OCI-LY7 (cell line): Measurements from ENCODE around the gene COL25A1. TPM values are rescaled to one million over a fixed set of nuclear protein-coding genes. Genes with fewer than 3 reads are reported as not detected.

Experiments used
- BruUV-seq: library from RNA; stranded (reverse); fragments of 400-500 nt; replicated peaks from 2 replicates; lab custom pipeline; 2021; lab: Mats Ljungman, UMichigan
- CTCF ChIA-PET: fragments of 300-600 bp; sonication (Branson Sonifier 250); formaldehyde crosslinking; loops from one replicate; lab custom pipeline; 2022; ENCODE audit warnings: antibody characterized with exemption; ENCODE audit not compliant: unreplicated experiment; lab: Charles Lee
- POLR2A ChIA-PET: fragments of 300-600 bp; sonication (Branson Sonifier 250); formaldehyde crosslinking; loops from one replicate; lab custom pipeline; 2022; ENCODE audit warnings: antibody characterized with exemption; lab: Charles Lee
- DNase-seq: peaks from one replicate; pipeline ENCODE4 v3.0.0-alpha.2; 2015; ENCODE audit warnings: low spot score
- H2AFZ ChIP-seq: fragments of 200-600 bp; sonication (generic), shearing (Covaris generic); 2 replicates; pipeline ENCODE4 v1.6.1; 2014; ENCODE audit warnings: mild to moderate bottlenecking, antibody characterized with exemption, low read length, moderate library complexity
- H3K27ac ChIP-seq: fragments of 200-600 bp; sonication (generic); 2 replicates; pipeline ENCODE4 v1.5.1; 2014; ENCODE audit warnings: mixed run types, low read depth, mild to moderate bottlenecking, moderate library complexity, low read length, inconsistent platforms; ENCODE audit not compliant: poor library complexity, severe bottlenecking
- H3K36me3 ChIP-seq: fragments of 200-600 bp; sonication (generic); 2 replicates; pipeline ENCODE4 v1.6.1; 2014; ENCODE audit warnings: mild to moderate bottlenecking, antibody characterized with exemption, low read length, moderate library complexity, mixed read lengths; ENCODE audit not compliant: insufficient read depth
- H3K4me1 ChIP-seq: fragments of 200-600 bp; sonication (generic); 2 replicates; pipeline ENCODE4 v1.5.1; 2014; ENCODE audit warnings: mild to moderate bottlenecking, low read length; ENCODE audit not compliant: insufficient read depth, poor library complexity, severe bottlenecking
- H3K4me2 ChIP-seq: fragments of 200-600 bp; sonication (generic); 2 replicates; pipeline ENCODE4 v1.6.1; 2014; ENCODE audit warnings: mild to moderate bottlenecking, low read length
- H3K4me3 ChIP-seq: fragments of 200-600 bp; sonication (generic); 2 replicates; pipeline ENCODE4 v1.5.1; 2014; ENCODE audit warnings: mild to moderate bottlenecking, low read depth, low read length; ENCODE audit not compliant: poor library complexity, severe bottlenecking
- H3K79me2 ChIP-seq: fragments of 200-600 bp; sonication (generic); 2 replicates; pipeline ENCODE4 v1.6.1; 2016; ENCODE audit warnings: low read depth, mild to moderate bottlenecking, low read length, moderate library complexity, mixed read lengths; ENCODE audit not compliant: insufficient read depth
- H3K9me2 ChIP-seq: fragments of 200-600 bp; sonication (generic); 2 replicates; pipeline ENCODE4 v1.6.1; 2016; ENCODE audit warnings: mild to moderate bottlenecking, low read length, mixed read lengths; ENCODE audit not compliant: insufficient read depth
- H3K9me3 ChIP-seq: fragments of 200-600 bp; sonication (generic); 2 replicates; pipeline ENCODE4 v1.6.1; 2014; ENCODE audit warnings: mild to moderate bottlenecking, mixed run types, low read length, mixed read lengths
- H4K20me1 ChIP-seq: fragments of 200-600 bp; sonication (generic); 2 replicates; pipeline ENCODE4 v1.6.1; 2014; ENCODE audit warnings: mild to moderate bottlenecking, antibody characterized with exemption, low read length, moderate library complexity, mixed read lengths; ENCODE audit not compliant: insufficient read depth
- CTCF ChIP-seq: fragments of 200-600 bp; sonication (generic); conservative IDR thresholded peaks from 2 replicates; pipeline ENCODE4 v1.5.1; 2014; ENCODE audit warnings: mild to moderate bottlenecking, antibody characterized with exemption, low read length, moderate library complexity, mixed read lengths
- EZH2phosphoT487 ChIP-seq: fragments of 200-600 bp; sonication (generic); IDR thresholded peaks from 2 replicates; pipeline ENCODE4 v1.6.1; 2018; ENCODE audit warnings: low read depth, borderline replicate concordance, mild to moderate bottlenecking, mixed run types, antibody characterized with exemption, low read length, moderate library complexity, mixed read lengths
- intact Hi-C: fragments of 100-400 bp; cut with micrococcal nuclease; formaldehyde crosslinking; loops from one replicate; pipeline ENCODE4 v1.10.0; 2022; ENCODE audit not compliant: unreplicated experiment
- total RNA-seq, 2 experiments: library from RNA; depleted of rRNA in 1 of 2; stranded (reverse); fragments of >200 nt in 1 of 2; shearing (Covaris generic) in 1 of 2; gene quantifications; 2 replicates each; pipeline ENCODE4 v1.2.3, GENCODE V29; 2014 to 2022

Gene COL25A1
- total RNA-seq, 2 experiments from 2014 or later, result not detected

- POLR2A ChIA-PET, result interaction anchor here (0.7 kb wide), 1 partner anchor 38 kb away, joined by 3 read pairs; no protein-coding TSS in a partner anchor
- Histone ChIP-seq H3K36me3 (no peaks in the 10 kb centered on the region), H3K9me3 (0 out of 2 replicates have a peak, but pooled peaks cover 5% of the 10 kb centered on the region), H3K4me1 (no peaks in the 10 kb centered on the region), H3K4me3 (no peak overlapping the region), H3K4me2 (no peak overlapping the region), H2AFZ (no peak overlapping the region), H4K20me1 (no peaks in the 10 kb centered on the region), H3K9me2 (no peaks in the 10 kb centered on the region), H3K27ac (no peak overlapping the region), H3K79me2 (no peaks in the 10 kb centered on the region)
- CTCF ChIA-PET, result no interaction called here
- no peak for TF ChIP-seq CTCF
- TF ChIP-seq EZH2phosphoT487, result no peak
- intact Hi-C loops, result no loop called here
- DNase-seq, result no peak
- BruUV-seq, result no TSS peak
These were observed 23.2 kb upstream of the COL25A1 start for GRCh38 chr4:109325698-109326097.

GRCh38 chr4:109323348-109323747, 20.9 kb upstream of the COL25A1 start:
- intact Hi-C loops, result no loop called here

More at GRCh38 chr4:109323348-109323747, 20.9 kb upstream of the COL25A1 start:
- Histone ChIP-seq H3K4me3 (no peak overlapping the region), H3K9me3 (0 out of 2 replicates have a peak, but pooled peaks cover 5% of the 10 kb centered on the region), H3K36me3 (no peaks in the 10 kb centered on the region), H3K27ac (no peak overlapping the region), H3K4me2 (no peak overlapping the region), H3K9me2 (no peaks in the 10 kb centered on the region), H3K79me2 (no peaks in the 10 kb centered on the region), H4K20me1 (no peaks in the 10 kb centered on the region), H2AFZ (no peak overlapping the region), H3K4me1 (no peaks in the 10 kb centered on the region)
- DNase-seq, result no peak
- BruUV-seq, result no TSS peak
- ChIA-PET CTCF (no interaction called here), POLR2A (interaction anchor here (0.6 kb wide), 2 partner anchors 333 to 1569 kb away, joined by 3 read pairs; no protein-coding TSS in a partner anchor)
- TF ChIP-seq CTCF, result no peak
- TF ChIP-seq EZH2phosphoT487, result no peak
